Measurements from ENCODE around the gene CAMKMT.

The CAMKMT gene

GRCh38 chr2:44632931-44633689 is 271.4 kb downstream of the CAMKMT start:
- TF ChIP-seq CTCF (IDR thresholded peaks at IDR 0.05; ENCODE audit: low read depth, low read length, missing control alignments) = no peak
- H3K4me3 ChIP-seq (replicated peaks; ENCODE audit: low read depth, low read length) = no peak overlapping the region
- DNase-seq (ENCODE audit: extremely low read depth, low read depth) = no peak

GRCh38 chr2:44635725-44636124 is 274.0 kb downstream of the CAMKMT start:
- no peak for DNase-seq (ENCODE audit: extremely low read depth, low read depth)
- TF ChIP-seq CTCF (IDR thresholded peaks at IDR 0.05; ENCODE audit: low read depth, low read length, missing control alignments) = no peak
- no peak overlapping the region for H3K4me3 ChIP-seq (replicated peaks; ENCODE audit: low read depth, low read length)

GRCh38 chr2:44638649-44639048 is 276.9 kb downstream of the CAMKMT start:
- H3K4me3 ChIP-seq (replicated peaks; ENCODE audit: low read depth, low read length) = no peak overlapping the region
- no peak for DNase-seq (ENCODE audit: extremely low read depth, low read depth)
- TF ChIP-seq CTCF (IDR thresholded peaks at IDR 0.05; ENCODE audit: low read depth, low read length, missing control alignments) = no peak

GRCh38 chr2:44639399-44639798 is 277.7 kb downstream of the CAMKMT start:
- H3K4me3 ChIP-seq (replicated peaks; ENCODE audit: low read depth, low read length) = no peak overlapping the region
- TF ChIP-seq CTCF (IDR thresholded peaks at IDR 0.05; ENCODE audit: low read depth, low read length, missing control alignments) = no peak
- no peak for DNase-seq (ENCODE audit: extremely low read depth, low read depth)

- TF ChIP-seq CTCF (IDR thresholded peaks at IDR 0.05; ENCODE audit: low read depth, low read length, missing control alignments) = no peak
- H3K4me3 ChIP-seq (replicated peaks; ENCODE audit: low read depth, low read length) = no peak overlapping the region
- DNase-seq (ENCODE audit: extremely low read depth, low read depth) = no peak
Measured at GRCh38 chr2:44642123-44642857, 280.5 kb downstream of the CAMKMT start.

- no peak for TF ChIP-seq CTCF (IDR thresholded peaks at IDR 0.05; ENCODE audit: low read depth, low read length, missing control alignments)
- no peak overlapping the region for H3K4me3 ChIP-seq (replicated peaks; ENCODE audit: low read depth, low read length)
- no peak for DNase-seq (ENCODE audit: extremely low read depth, low read depth)
Measured at GRCh38 chr2:44645937-44646336, 284.2 kb downstream of the CAMKMT start.
